Measurements from ENCODE around the gene ARID3C. TPM values are rescaled to one million over a fixed set of nuclear protein-coding genes. Genes with fewer than 3 reads are reported as not detected.

Gene ARID3C
- total and polyA plus RNA-seq, 2 donors (not counting 1 experiment from before 2014, with no cell fraction given): 0.17 TPM; not detected in 1

DNA sequence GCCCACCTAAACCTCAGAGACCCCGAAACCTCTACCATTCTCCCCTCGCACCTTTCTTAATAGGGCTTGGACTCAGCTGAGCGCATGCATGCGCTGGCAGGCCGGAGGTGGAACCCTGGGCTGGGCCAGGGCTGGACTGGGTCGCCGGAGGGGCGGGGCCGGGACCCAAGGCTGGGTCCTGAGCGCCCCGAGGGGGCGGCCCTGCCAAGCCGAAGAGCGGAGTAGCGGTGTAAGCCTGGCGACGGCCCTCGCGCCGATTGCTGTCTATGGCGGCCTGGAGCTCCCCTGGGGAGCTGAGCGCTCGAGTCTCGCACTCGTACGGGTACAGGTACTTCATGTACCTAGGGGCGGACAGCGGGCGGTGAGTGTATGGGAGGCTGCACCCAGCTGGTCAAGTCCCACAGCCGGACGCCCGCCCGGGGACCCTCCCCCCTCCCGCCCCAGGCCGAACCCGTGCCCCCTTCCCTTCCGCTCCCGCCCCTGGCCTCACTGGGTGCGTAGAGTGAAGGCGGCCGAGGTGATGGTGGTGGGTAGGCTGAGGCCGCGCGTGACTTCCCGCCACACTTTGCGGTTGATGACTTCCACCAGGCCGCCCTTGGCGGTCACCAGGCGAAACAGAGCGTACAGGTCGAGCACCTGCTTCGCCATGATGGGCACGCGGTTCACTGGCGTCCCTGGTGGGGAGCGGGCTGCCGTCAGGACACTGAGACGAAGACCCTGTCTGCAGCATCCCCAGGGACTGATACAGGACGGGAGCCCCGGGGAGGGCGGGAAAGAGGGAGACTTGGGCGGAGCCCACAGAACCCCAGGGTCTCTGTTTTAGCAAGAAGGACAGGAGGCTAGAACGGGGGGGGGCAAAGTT, 5.3 kb downstream of the ARID3C start:
- DNase-seq (ENCODE audit: low read depth in 2 of 2): no peak
- H3K4me2 ChIP-seq (ENCODE audit: extremely low read depth, insufficient read depth, low read length): no peak overlapping the region
- no peaks in the 10 kb centered on the region for H4K20me1 ChIP-seq (ENCODE audit: control insufficient read depth, extremely low read depth, insufficient read depth, low read length)
- H3K9me3 ChIP-seq (ENCODE audit: control insufficient read depth, insufficient read depth, low read depth, low read length): no peaks in the 10 kb centered on the region
- H3K27ac ChIP-seq (ENCODE audit: insufficient read depth, low read length): no peak overlapping the region
- H2AFZ ChIP-seq (ENCODE audit: low read length): no peak overlapping the region
- no peaks in the 10 kb centered on the region for H3K36me3 ChIP-seq (ENCODE audit: control insufficient read depth, insufficient read depth, low read length)
- peaks cover 7% of the 10 kb centered on the region for H3K79me2 ChIP-seq (ENCODE audit: control insufficient read depth, insufficient read depth, low read length)
- H3K27me3 ChIP-seq (ENCODE audit: control insufficient read depth, insufficient read depth, low read length): peaks cover 56% of the 10 kb centered on the region
- peak; percentile 78 for TF ChIP-seq EZH2 (IDR thresholded peaks at IDR 0.05; ENCODE audit: low read length, missing control alignments)
- TF ChIP-seq, protein P1, sequence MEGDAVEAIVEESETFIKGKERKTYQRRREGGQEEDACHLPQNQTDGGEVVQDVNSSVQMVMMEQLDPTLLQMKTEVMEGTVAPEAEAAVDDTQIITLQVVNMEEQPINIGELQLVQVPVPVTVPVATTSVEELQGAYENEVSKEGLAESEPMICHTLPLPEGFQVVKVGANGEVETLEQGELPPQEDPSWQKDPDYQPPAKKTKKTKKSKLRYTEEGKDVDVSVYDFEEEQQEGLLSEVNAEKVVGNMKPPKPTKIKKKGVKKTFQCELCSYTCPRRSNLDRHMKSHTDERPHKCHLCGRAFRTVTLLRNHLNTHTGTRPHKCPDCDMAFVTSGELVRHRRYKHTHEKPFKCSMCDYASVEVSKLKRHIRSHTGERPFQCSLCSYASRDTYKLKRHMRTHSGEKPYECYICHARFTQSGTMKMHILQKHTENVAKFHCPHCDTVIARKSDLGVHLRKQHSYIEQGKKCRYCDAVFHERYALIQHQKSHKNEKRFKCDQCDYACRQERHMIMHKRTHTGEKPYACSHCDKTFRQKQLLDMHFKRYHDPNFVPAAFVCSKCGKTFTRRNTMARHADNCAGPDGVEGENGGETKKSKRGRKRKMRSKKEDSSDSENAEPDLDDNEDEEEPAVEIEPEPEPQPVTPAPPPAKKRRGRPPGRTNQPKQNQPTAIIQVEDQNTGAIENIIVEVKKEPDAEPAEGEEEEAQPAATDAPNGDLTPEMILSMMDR (conservative IDR thresholded peaks at IDR 0.05 in 1 of 2, IDR thresholded peaks at IDR 0.05 in 1 of 2; ENCODE audit: low read depth in 1 of 2, low read length in 2 of 2): no peak
- no peak overlapping the region for H3K9ac ChIP-seq (ENCODE audit: insufficient read depth, low read length)
- H3K4me3 ChIP-seq (replicated peaks in 1 of 4; ENCODE audit: control extremely low read depth in 1 of 4, insufficient read depth in 1 of 4, low read depth in 3 of 4, low read length in 4 of 4): no peak overlapping the region
- no peaks in the 10 kb centered on the region for H3K4me1 ChIP-seq (ENCODE audit: control insufficient read depth, extremely low read depth, insufficient read depth, low read length)

DNA sequence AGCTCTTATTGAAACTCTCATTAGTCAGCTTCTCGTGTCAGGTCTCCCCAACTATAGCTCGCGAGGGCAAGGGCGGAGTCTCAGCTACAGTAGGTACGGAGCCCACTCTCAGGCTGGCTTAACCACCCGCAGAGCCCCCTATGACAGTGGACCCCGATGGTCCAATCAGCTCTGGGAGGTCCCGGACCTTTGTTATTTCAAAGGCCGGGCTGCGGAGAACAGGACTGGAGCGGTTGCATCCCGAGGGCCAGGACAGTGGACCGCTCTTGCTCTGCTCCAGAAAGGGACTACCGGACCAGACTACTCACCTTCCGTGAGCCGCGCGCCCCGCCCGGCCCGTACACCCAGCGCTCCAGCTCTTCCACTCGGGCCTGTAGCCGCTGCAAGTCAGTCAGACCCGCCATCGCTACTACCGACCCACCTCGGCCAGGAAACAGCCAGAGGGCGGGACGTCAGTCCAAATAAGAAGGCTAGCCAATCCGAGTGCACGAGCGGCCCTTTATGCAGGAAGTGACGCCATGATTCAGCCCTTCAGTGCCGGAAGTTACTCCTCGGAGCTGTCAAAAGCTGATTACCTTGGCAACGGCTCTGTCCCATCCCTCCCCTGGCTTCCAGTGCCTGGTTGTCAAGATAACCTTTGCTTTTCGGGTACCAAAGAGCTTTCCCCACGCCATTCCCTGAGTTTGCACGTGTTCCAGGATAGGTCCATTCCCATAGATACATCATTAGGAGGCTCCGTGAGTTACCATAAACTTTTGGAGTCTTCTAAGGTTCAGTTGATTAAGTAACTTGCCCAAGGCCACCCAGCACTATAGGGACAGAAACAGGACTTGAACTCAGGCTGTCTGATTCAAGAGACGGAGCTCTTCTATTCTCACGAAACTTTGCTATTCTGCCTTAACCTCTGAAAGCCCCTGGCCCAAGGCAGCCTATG, 8.5 kb downstream of the ARID3C start, which contains the start of gene DCTN3:
TSS of gene DCTN3 (minus strand) at position 435 of the 934 bp plus-strand sequence. CDS start at position 404, 31 bp downstream.
- peaks cover 18% of the 10 kb centered on the region for H3K36me3 ChIP-seq (ENCODE audit: control insufficient read depth, insufficient read depth, low read length)
- no peaks in the 10 kb centered on the region for H3K4me1 ChIP-seq (ENCODE audit: control insufficient read depth, extremely low read depth, insufficient read depth, low read length)
- peak; percentile 95 for DNase-seq (ENCODE audit: low read depth in 2 of 2)
- peaks cover 7% of the 10 kb centered on the region for H3K79me2 ChIP-seq (ENCODE audit: control insufficient read depth, insufficient read depth, low read length)
- H2AFZ ChIP-seq (ENCODE audit: low read length): peak within 1 kb of the TSS; percentile 99
- H3K27ac ChIP-seq (ENCODE audit: insufficient read depth, low read length): peak within 1 kb of the TSS; percentile 64
- peak within 1 kb of the TSS; percentile 81 to 98 (median 87) for H3K4me3 ChIP-seq (replicated peaks in 1 of 4; ENCODE audit: control extremely low read depth in 1 of 4, insufficient read depth in 1 of 4, low read depth in 3 of 4, low read length in 4 of 4)
- peak within 1 kb of the TSS; percentile 85 for H3K9ac ChIP-seq (ENCODE audit: insufficient read depth, low read length)
- no peaks in the 10 kb centered on the region for H4K20me1 ChIP-seq (ENCODE audit: control insufficient read depth, extremely low read depth, insufficient read depth, low read length)
- H3K27me3 ChIP-seq (ENCODE audit: control insufficient read depth, insufficient read depth, low read length): peaks cover 25% of the 10 kb centered on the region
- peak within 1 kb of the TSS; percentile 91 for H3K4me2 ChIP-seq (ENCODE audit: extremely low read depth, insufficient read depth, low read length)
- no peaks in the 10 kb centered on the region for H3K9me3 ChIP-seq (ENCODE audit: control insufficient read depth, insufficient read depth, low read depth, low read length)
- TF ChIP-seq, protein P1 (conservative IDR thresholded peaks at IDR 0.05 in 1 of 2, IDR thresholded peaks at IDR 0.05 in 1 of 2; ENCODE audit: low read depth in 1 of 2, low read length in 2 of 2): no peak
- TF ChIP-seq EZH2 (IDR thresholded peaks at IDR 0.05; ENCODE audit: low read length, missing control alignments): no peak

DNA sequence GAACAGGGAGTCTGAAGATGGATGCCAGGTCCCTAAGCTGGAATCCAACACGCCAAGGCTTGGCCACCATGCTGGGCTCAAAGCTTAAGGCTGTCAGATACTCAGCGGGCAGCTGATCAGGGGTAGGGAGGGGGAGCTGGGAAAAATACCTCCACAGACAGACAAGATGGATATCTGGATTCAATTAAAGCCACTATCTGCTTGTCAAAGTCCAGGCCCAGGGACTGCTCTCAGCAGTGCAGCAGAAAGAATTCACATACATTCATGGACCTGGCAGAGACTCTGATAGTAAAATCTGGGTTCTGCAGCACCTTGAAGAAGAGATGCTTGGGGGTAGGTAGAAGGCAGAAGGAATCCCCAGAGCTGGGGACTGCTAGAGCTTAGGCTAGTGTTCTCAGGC, 13.7 kb downstream of the ARID3C start:
- TF ChIP-seq EZH2 (IDR thresholded peaks at IDR 0.05; ENCODE audit: low read length, missing control alignments): no peak
- TF ChIP-seq, protein P1 (conservative IDR thresholded peaks at IDR 0.05 in 1 of 2, IDR thresholded peaks at IDR 0.05 in 1 of 2; ENCODE audit: low read depth in 1 of 2, low read length in 2 of 2): no peak
- Histone ChIP-seq H3K4me1 (ENCODE audit: control insufficient read depth, extremely low read depth, insufficient read depth, low read length) (peaks cover 7% of the 10 kb centered on the region), H3K36me3 (ENCODE audit: control insufficient read depth, insufficient read depth, low read length) (peaks cover 23% of the 10 kb centered on the region), H2AFZ (ENCODE audit: low read length) (no peak overlapping the region), H3K27me3 (ENCODE audit: control insufficient read depth, insufficient read depth, low read length) (no peaks in the 10 kb centered on the region), H3K9ac (ENCODE audit: insufficient read depth, low read length) (no peak overlapping the region), H3K79me2 (ENCODE audit: control insufficient read depth, insufficient read depth, low read length) (peaks cover 7% of the 10 kb centered on the region), H3K4me2 (ENCODE audit: extremely low read depth, insufficient read depth, low read length) (no peak overlapping the region), H3K4me3 (replicated peaks in 1 of 4; ENCODE audit: control extremely low read depth in 1 of 4, insufficient read depth in 1 of 4, low read depth in 3 of 4, low read length in 4 of 4) (no peak overlapping the region), H3K9me3 (ENCODE audit: control insufficient read depth, insufficient read depth, low read depth, low read length) (no peaks in the 10 kb centered on the region), H4K20me1 (ENCODE audit: control insufficient read depth, extremely low read depth, insufficient read depth, low read length) (no peaks in the 10 kb centered on the region), H3K27ac (ENCODE audit: insufficient read depth, low read length) (no peak overlapping the region)
- no peak for DNase-seq (ENCODE audit: low read depth in 2 of 2)
